HG03064 (cell line): ENCODE results near the gene ARVCF.

Source experiments
- ATAC-seq: cut with Tn5 transposase; IDR thresholded peaks from one replicate; pipeline ENCODE4 v1.9.1; 2021; ENCODE audit warnings: low read depth; ENCODE audit not compliant: unreplicated experiment

Gene ARVCF

DNA sequence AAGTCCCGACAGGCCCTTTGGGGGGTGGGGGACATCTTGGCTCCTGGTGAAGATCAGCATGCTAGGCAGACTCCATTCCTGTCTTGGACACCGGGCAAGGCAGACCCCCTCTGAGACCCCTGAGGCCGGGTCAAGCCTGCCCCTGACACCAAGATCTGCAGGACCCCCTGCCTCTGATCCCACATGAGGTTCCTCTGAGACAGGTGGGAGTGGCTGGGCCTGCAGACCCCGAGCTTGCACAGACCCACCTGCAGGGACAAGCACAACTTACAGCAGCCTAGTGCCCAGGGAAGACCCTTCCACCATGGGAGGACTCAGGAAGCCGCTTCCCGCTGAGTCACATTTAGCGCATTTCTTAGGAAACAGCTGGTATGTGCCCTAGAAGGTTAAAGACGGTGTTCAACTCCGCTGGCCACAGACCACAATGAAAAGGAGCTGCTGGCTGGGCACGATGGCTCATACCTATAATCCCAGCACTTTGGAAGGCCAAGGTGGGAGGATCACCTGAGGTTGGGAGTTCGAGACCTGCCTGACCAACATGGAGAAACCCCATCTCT lies 15.5 kb downstream of the ARVCF start:
- no peak for ATAC-seq

- ATAC-seq = no peak
Measured at GRCh38 chr22:20000246-20001081, 16.2 kb downstream of the ARVCF start.

GRCh38 chr22:19998991-19999820 lies 17.4 kb downstream of the ARVCF start:
- ATAC-seq = no peak

- no peak for ATAC-seq
Measured at GRCh38 chr22:19998232-19998951, 18.2 kb downstream of the ARVCF start.

GRCh38 chr22:19997561-19998231 lies 18.9 kb downstream of the ARVCF start:
- no peak for ATAC-seq

GRCh38 chr22:19996694-19997384 lies 19.8 kb downstream of the ARVCF start:
- no peak for ATAC-seq

DNA sequence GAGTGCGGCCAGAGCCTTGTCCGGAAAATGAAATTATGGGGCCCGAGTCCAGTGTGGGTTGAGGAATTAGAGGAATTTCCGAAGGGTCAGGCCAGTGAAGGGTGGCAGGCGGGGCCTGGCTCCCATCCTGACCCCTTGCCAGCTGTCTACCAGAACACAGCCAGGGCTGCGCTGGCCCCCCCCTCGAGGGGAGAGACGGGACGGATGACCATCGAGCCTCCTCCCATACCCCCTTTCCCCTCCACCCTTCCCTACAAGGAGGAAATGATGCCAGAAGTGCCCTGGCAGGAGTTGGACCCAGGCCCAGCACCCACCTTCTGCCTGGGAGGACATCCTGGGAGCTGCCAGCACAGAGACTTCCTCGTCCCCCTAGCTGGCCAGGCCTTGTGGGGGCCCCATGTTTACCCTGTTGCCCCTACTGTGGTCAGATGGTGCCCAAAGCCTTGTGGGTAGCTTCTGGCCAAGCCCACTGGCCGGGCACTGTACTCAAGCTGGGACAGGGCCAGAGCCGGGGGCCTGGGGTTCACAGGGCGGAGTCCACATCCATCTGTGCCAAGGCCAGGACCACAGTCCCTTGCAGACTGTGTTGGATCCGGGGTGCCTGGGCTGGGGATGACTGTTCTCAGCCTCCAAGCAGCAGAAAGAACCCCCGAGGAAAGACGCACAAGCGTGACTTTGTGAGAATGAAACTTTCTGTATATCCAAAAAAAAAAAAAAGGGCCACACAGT lies 20.8 kb downstream of the ARVCF start:
- no peak for ATAC-seq

DNA sequence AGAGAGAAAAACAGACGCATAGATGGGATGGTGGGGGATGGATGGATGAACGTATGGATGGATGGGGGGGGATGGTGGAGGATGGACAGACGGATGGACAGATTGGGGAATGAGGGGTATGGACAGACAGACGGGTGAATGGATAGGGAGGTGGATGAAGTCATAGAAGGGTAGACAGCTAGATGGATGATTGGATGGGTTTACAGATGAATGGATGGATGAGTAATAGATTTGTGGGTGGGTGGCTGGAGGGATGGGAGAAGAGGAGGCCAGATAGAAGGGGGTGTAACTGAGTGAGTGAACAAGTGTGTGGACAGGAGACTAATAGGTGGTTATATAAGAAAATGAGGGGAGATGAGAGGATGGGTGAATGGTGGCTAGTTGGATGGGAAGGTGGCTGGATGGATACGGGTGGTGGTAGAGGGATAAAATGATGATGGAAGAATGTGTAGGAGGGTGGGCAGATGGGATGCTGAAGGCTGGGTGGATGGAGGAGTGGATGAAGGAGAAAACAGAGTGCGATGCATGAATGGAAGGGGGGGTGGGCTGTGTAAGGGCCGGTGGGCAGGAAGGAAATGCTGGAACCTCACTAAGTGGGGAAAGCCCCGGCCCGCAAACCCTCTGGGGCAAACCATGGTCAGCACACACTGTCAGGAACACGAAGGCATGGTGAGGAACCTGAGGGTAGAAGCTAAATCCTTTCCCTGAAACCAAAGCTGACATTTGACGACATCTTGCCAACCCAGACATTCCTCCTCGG lies 21.6 kb downstream of the ARVCF start:
- ATAC-seq = no peak

GRCh38 chr22:19993926-19994325 lies 22.7 kb downstream of the ARVCF start:
- ATAC-seq = no peak

GRCh38 chr22:19992921-19993355 lies 23.7 kb downstream of the ARVCF start:
- no peak for ATAC-seq

DNA sequence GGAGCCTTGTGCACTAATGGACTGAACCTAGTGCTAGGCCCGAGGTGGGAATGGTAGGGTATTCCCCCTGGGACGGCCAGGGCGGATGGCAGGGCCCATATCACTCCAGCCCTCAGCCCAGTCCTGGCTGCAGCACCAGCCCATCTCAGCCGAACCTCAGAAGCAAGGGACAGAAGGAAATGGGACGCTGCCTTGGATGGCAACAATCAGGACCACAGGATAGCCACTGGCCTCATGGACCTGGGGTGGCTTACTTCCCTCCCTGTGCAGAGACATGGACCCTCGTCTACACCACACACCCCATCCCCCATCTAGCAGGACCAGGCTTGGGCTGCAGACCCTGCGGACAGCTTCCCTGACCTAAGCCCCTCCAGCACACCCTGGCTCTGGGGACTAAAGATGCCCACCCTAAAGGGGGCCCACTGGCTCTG lies 24.1 kb downstream of the ARVCF start:
- ATAC-seq = no peak

GRCh38 chr22:19991645-19992451 lies 24.8 kb downstream of the ARVCF start:
- ATAC-seq = no peak

- ATAC-seq = no peak
Measured at GRCh38 chr22:19991395-19991644, 25.3 kb downstream of the ARVCF start.

GRCh38 chr22:19990609-19991394 lies 25.8 kb downstream of the ARVCF start:
- no peak for ATAC-seq

DNA sequence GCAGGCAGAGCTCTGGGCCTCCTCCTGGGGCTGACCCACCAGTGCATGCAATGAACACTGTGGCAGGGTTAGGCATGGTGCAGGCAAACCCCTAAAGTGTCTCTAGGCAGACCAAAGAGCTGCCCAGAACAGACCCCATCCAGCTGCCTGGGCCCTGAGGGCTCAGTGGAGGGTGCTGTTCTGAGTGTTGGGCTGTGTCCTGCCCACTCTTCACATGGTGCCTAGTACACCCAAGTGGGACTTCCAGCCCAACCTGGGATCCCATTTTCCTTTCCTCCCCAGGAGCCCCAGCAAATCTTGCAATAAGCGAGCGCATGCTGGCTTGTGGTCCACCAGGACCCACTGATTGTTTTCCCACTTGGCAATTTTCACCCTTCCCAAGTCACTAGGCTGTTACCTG lies 26.4 kb downstream of the ARVCF start:
- ATAC-seq = no peak

- no peak for ATAC-seq
Measured at GRCh38 chr22:19989725-19990067, 26.9 kb downstream of the ARVCF start.
